ENCODE measurements around the gene NCEH1. TPM values are rescaled to one million over a fixed set of nuclear protein-coding genes. Genes with fewer than 3 reads are reported as not detected.
"Not testable (repeated sequence)": the region's sequence is repeated elsewhere in the genome, so short reads cannot be mapped to it uniquely, and the experiment has no call there.

Gene NCEH1
- total RNA-seq, 1 donor from 2014 or later: 51.1 TPM

DNA sequence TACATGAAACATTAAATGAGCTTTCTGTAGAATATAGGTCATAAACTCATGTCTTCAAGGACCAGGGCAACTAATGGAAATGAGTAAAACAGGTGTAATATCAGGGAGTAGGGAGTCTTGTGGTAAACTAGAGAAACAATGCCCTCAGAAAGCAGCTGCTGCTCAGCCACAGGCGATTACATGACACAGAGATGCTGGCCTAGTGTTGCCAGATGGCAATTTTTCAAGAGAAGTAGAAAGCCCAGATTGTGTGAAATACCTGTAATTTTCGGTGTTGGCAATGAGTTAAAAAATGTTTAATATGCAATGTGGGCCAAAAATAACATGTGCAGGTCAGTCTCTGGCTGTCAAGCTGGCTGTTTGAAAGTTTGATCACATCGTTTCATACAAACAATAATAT lies 23.4 kb downstream of the NCEH1 start:
- DNase-seq (no peak), ATAC-seq (ENCODE audit: poor library complexity) (peak; percentile 54)
- intact Hi-C loops (cut with DNase I): no loop called here

DNA sequence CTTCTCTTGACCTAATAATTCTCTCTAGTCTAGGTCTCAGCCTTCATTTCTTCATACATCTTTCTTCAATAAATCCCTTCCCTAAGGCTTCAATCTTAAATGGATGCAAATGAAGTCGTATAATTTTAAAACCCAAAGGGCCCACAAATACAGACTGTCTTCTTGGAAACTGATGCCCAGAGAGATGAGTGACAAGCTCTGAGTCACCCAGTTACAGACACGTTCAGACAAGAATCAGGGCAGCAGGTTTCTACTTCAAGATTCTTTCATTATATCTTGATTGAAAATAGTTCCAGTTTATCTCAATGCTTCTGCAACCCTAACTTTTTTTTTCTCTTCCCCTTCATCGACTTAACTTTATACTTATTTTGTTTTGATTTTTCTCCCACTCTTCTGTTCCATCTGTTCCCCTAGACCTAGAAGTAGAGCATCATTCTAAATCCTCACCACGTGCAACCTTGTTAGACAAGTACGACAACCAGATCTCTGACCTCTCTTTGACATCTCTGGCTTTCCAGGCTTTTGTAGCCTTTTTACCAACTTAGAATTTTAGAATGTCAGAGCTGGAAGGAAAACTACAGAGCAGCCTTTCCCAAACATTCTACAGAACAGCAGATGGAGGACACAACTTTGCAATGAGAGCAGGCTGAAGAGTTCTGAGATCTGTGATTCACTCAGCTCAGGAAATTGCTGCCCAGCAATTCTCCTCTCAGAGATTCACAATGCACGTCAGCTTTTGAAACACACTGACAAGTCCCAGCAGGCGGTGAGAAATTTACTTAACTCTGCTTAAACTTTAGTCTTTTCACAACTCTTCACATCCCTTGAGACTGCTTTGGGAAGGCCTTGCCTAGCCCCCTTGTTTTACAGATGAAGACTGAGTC lies 25.3 kb downstream of the NCEH1 start:
- no peak for ATAC-seq (ENCODE audit: poor library complexity)
- DNase-seq: no peak

DNA sequence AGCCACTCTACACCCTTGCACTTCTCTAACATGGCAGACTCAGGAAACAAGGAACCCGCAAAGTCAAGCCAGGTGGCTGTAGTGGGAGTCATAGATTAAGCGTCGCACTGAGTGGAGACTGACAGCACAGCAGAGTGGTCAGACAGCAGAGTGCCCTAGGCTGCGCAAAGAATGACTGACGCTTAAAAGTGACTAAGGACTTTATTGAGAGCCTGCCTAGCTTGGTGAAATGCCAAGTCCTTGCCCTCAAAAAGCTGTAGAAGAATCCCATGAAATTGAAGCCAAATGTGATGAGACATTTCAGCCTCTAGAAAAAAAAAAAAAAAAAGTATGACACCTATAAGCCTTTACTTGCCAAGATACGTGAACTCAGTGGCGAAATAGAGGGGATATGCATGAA lies 30.2 kb downstream of the NCEH1 start:
- ATAC-seq (ENCODE audit: poor library complexity) (no peak), DNase-seq (no peak)
- intact Hi-C loops (cut with DNase I): no loop called here

More for the DNA sequence above, 25.3 kb downstream of the NCEH1 start:
- intact Hi-C loops (cut with DNase I): no loop called here

DNA sequence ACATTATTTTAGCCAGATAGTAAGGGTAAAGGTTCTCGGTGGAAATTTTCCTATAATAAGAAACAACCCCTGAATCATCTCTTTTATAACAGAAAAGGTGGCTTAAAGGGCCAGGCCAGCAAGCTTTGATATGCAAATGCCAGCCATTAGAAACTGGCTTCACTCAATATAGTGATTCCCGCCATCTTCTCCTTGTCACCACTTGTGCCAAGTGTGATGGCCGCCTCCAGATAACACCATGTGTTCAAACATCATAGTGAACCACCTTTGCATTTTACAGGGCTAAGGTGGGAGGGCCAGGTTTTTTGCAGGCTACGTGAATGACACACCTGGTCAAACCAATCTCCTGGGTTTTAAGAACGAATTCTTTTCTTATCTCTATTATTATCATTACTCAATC lies 31.3 kb downstream of the NCEH1 start:
- ATAC-seq (ENCODE audit: poor library complexity) (no peak), DNase-seq (no peak)
- intact Hi-C loops (cut with DNase I): no loop called here

DNA sequence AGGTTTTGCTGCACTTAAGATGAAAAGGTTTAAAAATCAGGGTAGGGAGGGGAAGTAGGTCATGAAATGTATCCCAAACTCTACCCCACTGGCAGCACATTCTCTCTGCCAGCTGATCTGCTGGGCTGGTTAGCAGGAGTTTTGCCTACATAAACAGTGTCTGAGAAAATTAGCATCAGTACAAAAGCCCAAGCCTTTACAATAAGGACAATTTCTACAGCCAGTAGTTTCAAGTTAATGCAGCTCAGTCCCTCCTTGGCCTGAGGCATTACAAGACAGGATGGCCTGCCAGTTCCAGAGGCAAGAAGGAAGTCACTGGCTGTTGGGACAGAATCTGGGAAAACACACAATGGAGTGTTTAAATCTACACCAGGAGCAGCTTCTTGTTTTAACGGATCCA lies 32.8 kb downstream of the NCEH1 start:
- intact Hi-C loops (cut with DNase I): no loop called here
- DNase-seq (no peak), ATAC-seq (ENCODE audit: poor library complexity) (peak; percentile 1)

DNA sequence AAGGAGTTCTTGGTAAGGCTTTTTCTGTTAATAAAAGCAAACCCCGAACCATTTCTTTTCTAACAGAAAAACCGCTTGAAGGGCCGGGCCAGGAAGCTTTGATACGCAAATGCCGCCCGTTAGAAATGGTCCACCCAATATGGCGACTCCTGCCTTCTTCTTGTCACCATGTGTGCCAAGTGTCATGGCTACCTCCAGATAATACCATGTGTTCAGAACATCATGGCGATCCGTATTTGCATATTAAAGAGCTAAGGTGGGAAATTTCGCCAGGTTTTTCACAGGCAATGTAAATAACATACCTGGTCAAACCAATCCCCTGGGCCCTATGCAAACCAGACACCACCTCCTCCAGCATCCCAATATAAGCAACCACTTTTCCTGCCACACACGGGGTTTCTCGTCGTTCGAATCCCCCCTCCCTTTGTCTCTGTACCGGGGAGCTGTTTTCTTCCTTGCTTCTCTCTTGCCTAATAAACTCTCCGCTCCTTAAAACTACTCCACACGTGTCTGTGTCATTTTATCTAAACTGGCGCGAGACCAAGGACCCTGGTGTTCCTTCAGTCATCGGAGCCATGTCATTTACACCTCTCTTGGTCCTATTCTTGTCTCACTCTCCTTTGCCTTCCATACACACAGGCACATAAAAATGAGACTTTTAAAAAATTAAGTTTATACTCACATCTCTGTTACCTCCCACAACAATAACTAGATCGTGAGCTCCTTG lies 34.5 kb downstream of the NCEH1 start:
- ATAC-seq (ENCODE audit: poor library complexity) (peak; percentile 78), DNase-seq (no peak)
- intact Hi-C loops (cut with DNase I): no loop called here

DNA sequence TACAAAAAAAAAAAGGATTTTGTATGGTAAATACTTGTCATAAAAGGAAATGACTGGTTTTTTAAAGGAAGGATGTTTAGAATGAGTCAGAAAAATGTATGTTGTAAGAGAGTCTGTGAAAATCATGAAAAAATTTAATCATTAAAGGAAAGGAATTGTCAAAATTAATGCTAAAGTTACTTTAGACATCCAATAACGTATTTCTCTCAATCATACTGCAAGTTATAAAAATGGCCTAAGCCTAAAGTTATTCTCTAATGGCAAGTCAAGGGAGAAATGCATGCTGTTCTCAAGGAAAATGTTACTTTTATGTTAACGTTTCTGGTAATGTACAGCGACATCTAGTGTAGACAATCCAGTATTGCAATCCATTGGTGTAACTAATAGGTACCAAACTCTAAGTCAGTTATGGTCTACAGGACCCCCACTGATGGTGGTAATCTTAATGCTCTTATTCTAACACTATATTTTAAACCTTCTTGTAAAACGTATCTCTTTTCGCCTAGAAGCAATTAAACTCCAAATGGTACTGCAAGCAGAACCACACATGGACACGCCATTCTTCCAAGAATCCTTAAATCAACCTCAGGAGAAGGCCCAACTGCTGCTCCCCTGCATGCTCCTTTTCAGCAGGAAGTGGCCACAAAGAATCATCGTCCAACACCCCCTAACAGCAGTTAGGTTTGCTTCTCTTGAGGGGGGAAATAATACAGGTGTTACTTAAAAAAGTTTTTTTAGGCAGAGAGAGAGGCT lies 35.2 kb downstream of the NCEH1 start:
- no peak for DNase-seq
- no peak for ATAC-seq (ENCODE audit: poor library complexity)
- intact Hi-C loops (cut with DNase I): no loop called here

DNA sequence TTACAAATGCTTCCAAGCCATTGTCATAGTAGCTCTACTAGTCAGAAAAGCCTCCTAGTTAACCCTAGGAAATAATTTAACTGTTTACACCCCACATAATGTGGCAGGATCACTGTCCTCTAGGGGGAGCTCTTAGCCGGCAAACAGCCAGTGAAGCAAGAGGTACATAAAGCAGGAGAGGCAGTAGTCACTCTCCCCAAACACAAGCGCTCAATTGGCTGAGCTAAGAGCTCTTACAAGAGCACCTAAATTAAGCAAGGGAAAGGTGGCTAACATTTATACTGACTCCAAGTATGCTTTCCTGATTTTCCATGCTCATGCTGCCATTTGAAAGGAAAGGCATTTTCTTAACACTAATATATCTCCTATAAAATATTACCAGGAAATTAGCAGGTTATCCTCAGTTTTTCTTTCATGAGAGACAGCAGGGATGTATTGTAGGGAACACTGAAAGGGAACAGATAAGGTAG lies 37.6 kb downstream of the NCEH1 start:
- peak; percentile 71 for ATAC-seq (ENCODE audit: poor library complexity)
- intact Hi-C loops (cut with DNase I): no loop called here
- peak; percentile 73 for DNase-seq

DNA sequence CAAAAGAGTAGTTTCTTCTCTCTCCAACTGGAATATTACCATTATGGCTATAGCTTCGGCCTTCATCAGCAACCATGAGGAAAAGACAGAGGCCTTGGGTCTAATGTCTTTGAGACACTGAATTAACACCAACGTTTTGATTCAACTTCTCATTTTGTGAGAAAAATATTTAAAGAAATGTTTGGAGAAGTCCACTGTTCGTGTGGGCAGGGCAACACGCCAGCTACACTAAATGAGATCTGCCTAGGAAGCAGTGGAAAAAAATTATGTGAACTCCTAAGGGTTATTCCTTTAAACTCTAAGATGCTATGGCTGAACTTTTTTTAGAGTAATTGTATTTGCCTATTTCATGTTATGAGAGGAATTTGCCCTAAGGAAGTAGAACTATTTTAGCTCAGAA lies 41.8 kb downstream of the NCEH1 start:
- DNase-seq (peak; percentile 43), ATAC-seq (ENCODE audit: poor library complexity) (no peak)
- intact Hi-C loops (cut with DNase I): loop anchor here (5.0 kb wide), 1 partner anchor 177 kb away; no protein-coding TSS in a partner anchor

DNA sequence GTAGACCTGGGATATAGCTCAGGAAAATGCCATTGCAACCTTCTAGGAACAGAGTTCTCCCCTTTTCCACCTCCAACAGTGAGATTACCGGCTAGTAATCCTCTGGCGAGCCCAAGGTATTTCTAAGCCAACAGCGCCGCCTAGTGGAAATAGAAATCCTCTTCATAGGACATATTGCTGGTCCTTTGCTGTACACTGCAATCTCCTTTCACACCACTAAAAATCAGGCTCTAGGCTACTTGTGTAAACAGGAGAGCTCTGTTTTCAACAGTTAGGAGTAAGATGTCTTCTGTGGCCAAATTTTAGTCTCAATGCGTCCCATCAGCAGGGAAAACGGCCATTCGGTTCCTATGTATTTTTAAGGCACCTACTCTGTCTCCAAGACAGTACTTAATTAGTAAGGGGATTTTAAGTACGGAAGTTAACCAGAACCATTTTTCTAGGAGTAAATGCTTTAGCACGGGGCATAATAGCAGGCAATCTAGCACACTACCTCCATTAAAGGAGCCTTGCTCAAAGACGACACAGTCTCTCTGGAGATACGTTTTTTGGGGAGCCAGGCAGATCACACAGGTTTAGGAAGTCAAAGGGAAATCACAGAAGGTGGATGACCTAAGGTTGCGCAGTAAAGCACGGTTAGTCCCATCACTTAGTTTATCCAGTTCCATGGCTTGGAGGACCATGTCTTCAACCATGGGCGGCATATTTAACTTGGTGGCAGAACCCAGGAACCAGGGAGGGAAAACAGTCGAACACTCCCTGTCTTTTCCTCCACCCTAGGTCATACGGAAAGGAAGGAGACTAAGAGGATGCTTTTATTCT lies 43.8 kb downstream of the NCEH1 start:
- DNase-seq (peak; percentile 43), ATAC-seq (ENCODE audit: poor library complexity) (peak; percentile 98)
- intact Hi-C loops (cut with DNase I): loop anchor here (5.0 kb wide), 1 partner anchor 175 kb away; no protein-coding TSS in a partner anchor

DNA sequence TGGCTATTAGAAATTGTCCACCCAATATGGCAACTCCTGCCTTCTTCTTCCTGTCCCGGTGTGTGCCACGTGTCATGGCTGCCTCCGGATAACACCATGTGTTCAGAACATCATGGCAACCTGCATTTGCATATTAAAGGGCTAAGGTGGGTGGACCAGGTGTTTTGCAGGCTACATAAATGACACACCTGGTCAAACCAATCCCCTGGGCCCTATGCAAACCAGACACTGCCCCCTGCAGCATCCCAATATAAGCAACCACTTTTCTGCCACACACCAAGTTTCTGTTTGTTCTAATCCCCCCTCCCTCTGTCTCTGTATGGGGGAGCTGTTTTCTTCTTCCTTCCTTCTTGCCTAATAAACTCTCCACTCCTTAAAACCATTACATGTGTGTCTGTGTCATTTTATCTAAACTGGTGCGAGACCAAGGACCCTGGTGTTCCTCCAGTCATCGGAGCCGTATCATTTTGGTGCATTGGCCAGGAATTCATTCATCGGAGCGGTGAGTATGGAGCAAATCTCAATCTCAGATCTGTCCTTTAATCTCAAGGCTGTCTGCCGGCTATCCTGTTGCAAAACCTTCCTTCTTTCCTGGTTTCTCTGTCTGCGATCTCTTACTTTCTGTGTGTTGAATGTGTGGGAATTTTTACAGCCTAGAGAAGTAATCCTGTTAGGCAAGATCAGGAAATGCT lies 44.5 kb downstream of the NCEH1 start:
- ATAC-seq (ENCODE audit: poor library complexity) (peak; percentile 13), DNase-seq (no peak)
- intact Hi-C loops (cut with DNase I): loop anchor here (5.0 kb wide), 1 partner anchor 174 kb away; no protein-coding TSS in a partner anchor

DNA sequence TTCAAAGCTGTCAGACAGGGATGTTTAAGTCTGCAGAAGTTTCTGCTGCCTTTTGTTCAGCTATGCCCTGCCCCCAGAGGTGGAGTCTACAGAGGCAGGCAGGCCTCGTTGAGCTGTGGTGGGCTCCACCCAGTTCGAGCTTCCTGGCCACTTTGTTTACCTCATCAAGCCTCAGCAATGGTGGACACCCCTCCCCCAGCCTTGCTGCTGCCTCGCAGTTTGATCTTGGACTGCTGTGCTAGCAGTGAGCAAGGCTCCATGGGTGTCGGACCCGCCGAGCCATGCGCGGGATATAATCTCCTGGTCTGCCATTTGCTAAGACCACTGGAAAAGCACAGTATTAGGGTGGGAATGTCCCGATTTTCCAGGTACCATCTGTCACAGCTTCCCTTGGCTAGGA lies 45.4 kb downstream of the NCEH1 start:
- peak; percentile 42 for DNase-seq
- not testable (repeated sequence) for ATAC-seq (ENCODE audit: poor library complexity)
- intact Hi-C loops (cut with DNase I): loop anchor here (5.0 kb wide), 1 partner anchor 173 kb away; no protein-coding TSS in a partner anchor

DNA sequence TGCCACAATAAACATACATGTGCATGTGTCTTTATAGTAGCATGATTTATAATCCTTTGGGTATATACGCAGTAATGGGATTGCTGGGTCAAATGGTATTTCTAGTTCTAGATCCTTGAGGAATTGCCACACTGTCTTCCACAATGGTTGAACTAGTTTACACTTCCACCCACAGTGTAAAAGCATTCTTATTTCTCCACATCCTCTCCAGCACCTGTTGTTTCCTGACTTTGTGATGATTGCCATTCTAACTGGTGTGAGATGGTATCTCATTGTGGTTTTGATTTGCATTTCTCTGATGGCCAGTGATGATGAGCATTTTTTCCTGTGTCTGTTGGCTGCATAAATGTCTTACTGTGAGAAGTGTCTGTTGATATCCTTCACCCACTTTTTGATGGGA lies 50.4 kb downstream of the NCEH1 start:
- ATAC-seq (ENCODE audit: poor library complexity); intact Hi-C loops (cut with DNase I): not testable (repeated sequence)

DNA sequence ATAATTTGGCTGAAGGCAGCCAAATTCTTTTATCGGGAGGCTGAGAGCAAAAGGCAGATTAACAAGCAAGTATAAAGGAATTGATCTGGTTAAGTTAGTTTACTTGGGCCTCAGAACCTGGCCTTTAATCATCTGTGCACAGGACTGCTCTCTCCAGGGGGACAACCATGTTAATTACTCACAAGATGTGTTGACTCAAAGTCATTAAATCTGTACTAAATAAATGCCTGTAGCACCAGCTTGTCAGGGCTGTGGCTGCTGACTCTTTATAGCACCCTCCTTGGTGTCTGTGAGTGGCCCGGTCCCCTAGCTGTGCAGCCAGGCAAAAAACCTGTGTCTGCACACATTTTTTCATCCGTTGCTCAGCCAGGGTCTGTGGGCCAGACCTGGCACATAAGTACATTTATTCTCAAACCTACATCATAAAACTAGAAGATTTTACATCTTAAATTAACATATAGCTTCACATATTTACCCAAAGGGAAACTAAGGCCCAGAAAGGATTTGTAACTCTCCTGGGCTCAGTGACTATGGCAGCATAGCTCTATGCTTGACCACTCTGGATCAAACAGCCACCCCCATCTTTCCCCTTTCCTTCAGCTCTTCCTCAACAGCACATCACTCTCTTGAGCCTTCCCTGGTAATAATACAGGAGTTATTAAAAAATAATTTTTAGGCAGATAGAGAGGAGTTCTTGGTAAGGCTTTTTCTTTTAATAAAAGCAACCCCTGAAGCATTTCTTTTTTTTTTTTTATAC lies 51.4 kb downstream of the NCEH1 start:
- DNase-seq (no peak), ATAC-seq (ENCODE audit: poor library complexity) (peak; percentile 34)
- intact Hi-C loops (cut with DNase I): no loop called here

More for the DNA sequence above, 50.4 kb downstream of the NCEH1 start:
- DNase-seq: not testable (repeated sequence)

DNA sequence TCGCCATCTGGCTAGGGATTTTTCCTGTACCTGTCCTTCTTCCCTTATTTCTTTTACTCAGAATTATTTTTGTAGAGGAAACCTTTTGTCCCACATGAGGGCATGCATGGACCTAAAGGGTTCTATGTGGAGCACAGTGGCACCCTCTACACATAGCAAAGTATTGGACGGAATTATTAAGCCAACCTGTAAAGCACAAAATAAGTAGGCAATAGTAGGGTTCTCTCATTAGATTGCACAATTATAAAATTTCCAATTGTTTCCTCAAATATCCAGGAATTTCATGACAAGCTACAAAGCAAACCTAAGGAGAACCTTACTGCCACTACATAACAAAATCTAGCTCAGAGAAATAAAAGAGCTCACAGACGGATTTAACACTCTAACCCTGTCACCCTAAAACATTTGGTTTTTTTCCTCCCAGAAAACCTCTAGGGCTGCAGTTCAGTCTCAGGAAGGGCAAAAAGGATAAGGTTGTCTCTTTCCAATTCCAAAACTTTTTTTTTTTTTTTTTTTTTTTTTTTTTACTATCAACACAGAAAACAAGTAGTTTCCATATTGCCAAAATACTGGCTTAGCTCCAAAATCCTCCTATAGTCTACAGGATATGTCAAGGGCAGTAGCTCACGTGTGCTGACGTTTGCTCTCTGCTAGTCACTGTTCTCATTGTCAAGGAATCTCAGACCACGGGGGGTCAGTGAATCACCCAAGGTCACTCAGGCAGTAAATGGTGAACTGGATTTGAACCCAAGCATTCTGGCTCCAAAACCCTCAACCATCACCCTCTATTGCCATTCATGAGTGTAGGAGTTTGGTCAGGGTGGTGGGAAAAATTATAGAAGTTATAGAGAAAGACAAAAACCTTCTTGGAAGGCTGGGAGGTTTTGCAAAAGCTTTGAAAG lies 52.3 kb downstream of the NCEH1 start:
- DNase-seq: no peak
- intact Hi-C loops (cut with DNase I): no loop called here
- peak; percentile 70 for ATAC-seq (ENCODE audit: poor library complexity)

DNA sequence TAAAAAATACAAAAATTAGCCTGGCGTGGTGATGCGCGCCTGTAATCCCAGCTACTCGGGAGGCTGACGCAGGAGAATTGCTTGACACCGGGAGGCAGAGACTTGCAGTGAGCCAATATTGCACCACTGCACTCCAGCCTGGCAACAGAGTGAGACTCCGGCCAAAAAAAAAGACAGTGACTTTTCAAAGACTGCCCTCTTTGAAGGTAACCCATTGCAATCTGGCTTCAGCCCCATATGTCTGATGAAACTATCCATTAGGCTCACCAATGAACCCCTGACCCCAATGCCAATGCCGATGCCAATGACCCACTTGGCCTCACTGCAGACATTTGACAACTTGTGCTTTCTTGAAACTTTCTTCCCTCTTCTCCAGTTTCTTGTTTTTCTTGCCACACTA lies 54.3 kb downstream of the NCEH1 start:
- ATAC-seq (ENCODE audit: poor library complexity): no peak
- no peak for DNase-seq
- intact Hi-C loops (cut with DNase I): no loop called here

All from Right ventricle myocardium superior (tissue), 1 donor.